Renal cortical epithelial cell (primary cell): ENCODE results near the gene FRYL. TPM values are rescaled to one million over a fixed set of nuclear protein-coding genes. Genes with fewer than 3 reads are reported as not detected.
A peak's percentile ranks its signal among the peaks of the same experiment; 100 is the strongest.

Experiments
- DNase-seq: peaks from one replicate; pipeline ENCODE4 v3.0.0-alpha.2; 2011; ENCODE audit warnings: low read depth
- total RNA-seq: library from RNA; depleted of rRNA; stranded (reverse); fragments of >200 nt; gene quantifications from 2 replicates; pipeline ENCODE4 v1.2.3, GENCODE V29; 2014

FRYL gene
- total RNA-seq, 1 donor from 2014 or later = 115 TPM

- peak; percentile 18 for DNase-seq
These were observed 222.6 kb downstream of the FRYL start for GRCh38 chr4:48557478-48557877.

GRCh38 chr4:48556268-48556667 lies 223.8 kb downstream of the FRYL start:
- DNase-seq = no peak

GRCh38 chr4:48554606-48555005 lies 225.5 kb downstream of the FRYL start:
- no peak for DNase-seq

GRCh38 chr4:48553720-48554119 lies 226.4 kb downstream of the FRYL start:
- DNase-seq = no peak

- DNase-seq = peak; percentile 54
These were observed 233.7 kb downstream of the FRYL start for GRCh38 chr4:48546336-48546735.

GRCh38 chr4:48543796-48544195 lies 236.3 kb downstream of the FRYL start:
- peak; percentile 86 for DNase-seq

- DNase-seq = no peak
These were observed 237.2 kb downstream of the FRYL start for GRCh38 chr4:48542888-48543287.

GRCh38 chr4:48539597-48539996 lies 240.5 kb downstream of the FRYL start:
- DNase-seq = no peak

GRCh38 chr4:48538358-48538757 lies 241.7 kb downstream of the FRYL start:
- no peak for DNase-seq

GRCh38 chr4:48526406-48526805 lies 253.7 kb downstream of the FRYL start:
- no peak for DNase-seq

GRCh38 chr4:48518143-48518542 lies 261.9 kb downstream of the FRYL start:
- no peak for DNase-seq

GRCh38 chr4:48509543-48509942 lies 270.5 kb downstream of the FRYL start:
- DNase-seq = no peak

- no peak for DNase-seq
These were observed 273.4 kb downstream of the FRYL start for GRCh38 chr4:48506716-48507115.

- DNase-seq = no peak
These were observed 275.7 kb downstream of the FRYL start for GRCh38 chr4:48504352-48504751.

- DNase-seq = no peak
These were observed 276.1 kb downstream of the FRYL start for GRCh38 chr4:48504026-48504330.

- DNase-seq = no peak
These were observed 276.6 kb downstream of the FRYL start for GRCh38 chr4:48503233-48504025.

- DNase-seq = no peak
These were observed 280.5 kb downstream of the FRYL start for GRCh38 chr4:48499551-48500066.

GRCh38 chr4:48498895-48499294 lies 281.2 kb downstream of the FRYL start:
- DNase-seq = no peak

- DNase-seq = no peak
These were observed 284.1 kb downstream of the FRYL start for GRCh38 chr4:48495941-48496340.

GRCh38 chr4:48493452-48494100 lies 286.5 kb downstream of the FRYL start:
- DNase-seq = no peak

- DNase-seq = no peak
These were observed 288.4 kb downstream of the FRYL start for GRCh38 chr4:48491514-48492176.

GRCh38 chr4:48490680-48491513 lies 289.2 kb downstream of the FRYL start:
- no peak for DNase-seq
